ENCODE results near the gene SCAPER.

Gene SCAPER

GRCh38 chr15:76346669-76347481 lies 558.3 kb downstream of the SCAPER start:
- ATAC-seq, result peak in 1 of 2 donors; percentile 10

DNA sequence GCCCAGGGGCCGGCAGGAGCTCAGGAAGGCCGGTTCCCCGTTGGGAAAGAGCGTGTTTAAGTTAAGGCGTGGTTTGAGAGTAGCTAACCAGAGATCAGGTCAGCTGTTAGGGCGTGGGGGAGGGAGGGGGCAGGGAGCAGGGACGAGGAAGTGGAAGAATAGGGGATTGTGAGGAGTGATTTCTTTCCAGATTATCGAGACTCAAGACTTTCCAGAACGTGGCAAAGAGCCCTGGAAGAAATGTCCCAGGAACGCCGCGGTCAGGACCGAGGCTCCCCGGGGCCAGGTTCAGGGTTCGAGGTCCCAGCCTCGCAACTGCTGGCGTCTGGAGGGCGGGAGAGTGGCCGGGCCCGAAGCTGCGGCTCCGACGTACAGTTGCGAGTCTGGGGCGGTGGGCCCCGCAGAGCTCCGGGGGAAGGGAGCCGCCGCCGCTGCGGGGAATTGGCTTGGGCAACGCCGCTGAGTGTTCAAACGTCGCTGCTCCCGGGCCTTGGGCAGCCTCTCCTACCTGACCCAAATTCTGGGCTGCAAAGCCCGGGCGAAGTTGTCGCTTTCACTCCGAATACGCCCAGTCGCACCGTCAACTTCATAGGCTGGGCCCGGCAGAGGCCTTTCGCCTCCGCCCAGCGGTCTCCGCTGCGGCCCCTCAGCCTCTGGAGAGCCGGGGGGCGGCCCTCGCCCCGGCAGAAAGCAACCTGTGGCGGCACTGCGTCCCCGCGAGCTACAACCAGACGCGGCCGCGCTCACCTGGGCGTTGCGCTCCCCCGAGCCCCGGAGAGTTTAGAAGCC lies 559.1 kb downstream of the SCAPER start:
- ATAC-seq, result peak in 1 of 2 donors; percentile 25

- no peak for ATAC-seq
Measured at GRCh38 chr15:76345583-76345879, 559.6 kb downstream of the SCAPER start.

- ATAC-seq, result no peak
Measured at GRCh38 chr15:76344893-76345582, 560.1 kb downstream of the SCAPER start.

GRCh38 chr15:76343313-76343996 lies 561.7 kb downstream of the SCAPER start:
- no peak for ATAC-seq

- ATAC-seq, result no peak
Measured at GRCh38 chr15:76342382-76343201, 562.5 kb downstream of the SCAPER start.

- ATAC-seq, result no peak
Measured at GRCh38 chr15:76342058-76342381, 563.1 kb downstream of the SCAPER start.

GRCh38 chr15:76341366-76342057 lies 563.6 kb downstream of the SCAPER start:
- no peak for ATAC-seq

- peak; percentile 55 to 61 for ATAC-seq
Measured at GRCh38 chr15:76340803-76341365, 564.3 kb downstream of the SCAPER start.

- no peak for ATAC-seq
Measured at GRCh38 chr15:76340198-76340802, 564.8 kb downstream of the SCAPER start.

GRCh38 chr15:76339305-76340197 lies 565.6 kb downstream of the SCAPER start:
- ATAC-seq, result no peak

GRCh38 chr15:76338486-76339304 lies 566.4 kb downstream of the SCAPER start:
- ATAC-seq, result no peak

- ATAC-seq, result no peak
Measured at GRCh38 chr15:76337696-76338485, 567.2 kb downstream of the SCAPER start.

DNA sequence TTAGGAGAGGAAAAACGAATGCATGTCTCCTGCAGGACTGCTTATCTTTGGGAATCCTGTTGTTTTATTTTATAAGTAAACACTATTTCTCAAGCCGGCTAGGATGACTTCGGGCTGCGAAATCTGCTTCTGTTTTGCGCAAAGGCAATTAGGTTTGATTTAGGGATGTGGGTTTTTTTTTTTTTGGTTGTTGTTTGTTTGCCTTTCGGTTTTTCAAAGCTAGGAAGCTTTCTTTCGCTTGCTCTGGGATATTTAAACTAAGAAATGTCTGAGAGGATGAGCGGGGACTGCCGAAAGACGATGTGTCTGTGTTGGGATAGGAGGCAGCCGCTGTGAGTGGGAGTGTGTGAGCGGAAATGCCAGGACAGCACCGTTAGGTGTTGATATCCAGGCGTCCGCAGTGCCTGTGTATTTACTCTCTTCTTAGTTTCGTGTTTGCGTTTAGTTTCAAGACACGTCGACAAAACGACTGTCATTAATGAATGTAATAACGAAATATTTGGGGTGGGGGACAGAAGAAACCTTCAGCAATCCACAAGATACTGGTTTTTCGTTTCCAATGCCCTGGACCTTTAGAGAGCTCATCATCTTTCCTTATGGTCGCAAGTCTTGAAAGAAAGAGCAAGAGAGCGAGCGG lies 568.0 kb downstream of the SCAPER start:
- no peak for ATAC-seq

- peak; percentile 44 to 51 for ATAC-seq
Measured at GRCh38 chr15:76336254-76337058, 568.7 kb downstream of the SCAPER start, which contains the start of gene ISL2. Gene ISL2, plus strand, starts transcription at chr15:76336773. Its CDS starts 111 bp downstream, at chr15:76336884.

Measured in activated CD4-positive, CD25-positive, alpha-beta regulatory T cell treated with anti-CD3 and anti-CD28 coated beads, Interleukin-2, amount 50 U/mL, for 24 hours (primary cell).